ENCODE data around the gene CST3.

CST3 gene

DNA sequence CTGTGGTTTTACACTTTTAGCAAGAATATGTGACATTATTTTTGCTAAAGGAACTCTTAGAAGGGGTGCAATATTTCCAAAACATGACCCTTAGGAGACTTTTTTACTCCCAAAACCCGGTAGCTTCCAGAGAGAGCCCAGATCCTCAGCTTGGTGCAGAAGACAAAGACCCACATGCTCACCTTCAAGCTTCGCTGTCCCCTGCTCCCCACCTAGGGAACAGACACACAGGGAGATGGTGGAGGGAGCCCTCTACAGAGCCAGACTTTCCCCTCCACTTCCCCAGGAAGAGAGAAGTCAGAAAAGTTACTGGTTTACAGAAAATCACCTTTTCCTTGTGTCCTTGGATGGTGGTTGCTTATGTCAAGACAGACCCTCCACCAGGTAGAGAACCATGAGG is 46.1 kb upstream of the CST3 start:
- Histone ChIP-seq H2AFZ (ENCODE audit: low read depth) (no peak overlapping the region), H3K4me3 (IDR thresholded peaks at IDR 0.05; ENCODE audit: insufficient read depth, low read depth, low read length) (no peak overlapping the region), H3K27ac (no peak overlapping the region), H3K27me3 (ENCODE audit: insufficient read depth, low read depth) (no peaks in the 10 kb centered on the region), H4K20me1 (ENCODE audit: insufficient read depth) (no peaks in the 10 kb centered on the region), H3K36me3 (ENCODE audit: insufficient read depth) (no peaks in the 10 kb centered on the region), H3K9ac (no peak overlapping the region), H3K79me2 (ENCODE audit: insufficient read depth, low read depth) (no peaks in the 10 kb centered on the region), H3K4me1 (ENCODE audit: low read depth, poor library complexity, severe bottlenecking) (no peaks in the 10 kb centered on the region), H3K4me2 (no peak overlapping the region)
- TF ChIP-seq, protein P1, sequence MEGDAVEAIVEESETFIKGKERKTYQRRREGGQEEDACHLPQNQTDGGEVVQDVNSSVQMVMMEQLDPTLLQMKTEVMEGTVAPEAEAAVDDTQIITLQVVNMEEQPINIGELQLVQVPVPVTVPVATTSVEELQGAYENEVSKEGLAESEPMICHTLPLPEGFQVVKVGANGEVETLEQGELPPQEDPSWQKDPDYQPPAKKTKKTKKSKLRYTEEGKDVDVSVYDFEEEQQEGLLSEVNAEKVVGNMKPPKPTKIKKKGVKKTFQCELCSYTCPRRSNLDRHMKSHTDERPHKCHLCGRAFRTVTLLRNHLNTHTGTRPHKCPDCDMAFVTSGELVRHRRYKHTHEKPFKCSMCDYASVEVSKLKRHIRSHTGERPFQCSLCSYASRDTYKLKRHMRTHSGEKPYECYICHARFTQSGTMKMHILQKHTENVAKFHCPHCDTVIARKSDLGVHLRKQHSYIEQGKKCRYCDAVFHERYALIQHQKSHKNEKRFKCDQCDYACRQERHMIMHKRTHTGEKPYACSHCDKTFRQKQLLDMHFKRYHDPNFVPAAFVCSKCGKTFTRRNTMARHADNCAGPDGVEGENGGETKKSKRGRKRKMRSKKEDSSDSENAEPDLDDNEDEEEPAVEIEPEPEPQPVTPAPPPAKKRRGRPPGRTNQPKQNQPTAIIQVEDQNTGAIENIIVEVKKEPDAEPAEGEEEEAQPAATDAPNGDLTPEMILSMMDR (conservative IDR thresholded peaks at IDR 0.05; ENCODE audit: low read depth, low read length): no peak

DNA sequence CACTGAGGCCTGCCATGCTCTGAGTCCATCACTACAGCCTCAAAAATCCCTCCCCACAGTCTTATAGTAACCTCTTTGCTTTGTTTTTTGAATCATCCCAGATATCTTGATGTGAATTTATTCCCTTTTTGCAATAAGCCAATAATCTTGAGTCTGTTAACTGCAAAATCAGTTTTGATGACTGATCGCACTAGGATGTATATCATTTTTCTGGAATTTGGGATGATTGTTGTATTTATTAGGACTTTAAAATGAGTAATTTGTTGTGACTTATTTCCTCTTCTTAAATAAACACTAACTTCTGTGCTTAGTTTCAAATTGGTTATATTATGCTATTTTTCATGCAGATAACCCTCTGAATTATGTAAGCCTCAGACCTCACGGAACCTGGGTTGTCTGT is 45.5 kb upstream of the CST3 start:
- Histone ChIP-seq H3K79me2 (ENCODE audit: insufficient read depth, low read depth) (no peaks in the 10 kb centered on the region), H2AFZ (ENCODE audit: low read depth) (no peak overlapping the region), H4K20me1 (ENCODE audit: insufficient read depth) (no peaks in the 10 kb centered on the region), H3K27ac (no peak overlapping the region), H3K4me2 (no peak overlapping the region), H3K4me3 (IDR thresholded peaks at IDR 0.05; ENCODE audit: insufficient read depth, low read depth, low read length) (no peak overlapping the region), H3K36me3 (ENCODE audit: insufficient read depth) (no peaks in the 10 kb centered on the region), H3K4me1 (ENCODE audit: low read depth, poor library complexity, severe bottlenecking) (no peaks in the 10 kb centered on the region), H3K9ac (no peak overlapping the region), H3K27me3 (ENCODE audit: insufficient read depth, low read depth) (no peaks in the 10 kb centered on the region)
- TF ChIP-seq, protein P1 (conservative IDR thresholded peaks at IDR 0.05; ENCODE audit: low read depth, low read length): no peak

DNA sequence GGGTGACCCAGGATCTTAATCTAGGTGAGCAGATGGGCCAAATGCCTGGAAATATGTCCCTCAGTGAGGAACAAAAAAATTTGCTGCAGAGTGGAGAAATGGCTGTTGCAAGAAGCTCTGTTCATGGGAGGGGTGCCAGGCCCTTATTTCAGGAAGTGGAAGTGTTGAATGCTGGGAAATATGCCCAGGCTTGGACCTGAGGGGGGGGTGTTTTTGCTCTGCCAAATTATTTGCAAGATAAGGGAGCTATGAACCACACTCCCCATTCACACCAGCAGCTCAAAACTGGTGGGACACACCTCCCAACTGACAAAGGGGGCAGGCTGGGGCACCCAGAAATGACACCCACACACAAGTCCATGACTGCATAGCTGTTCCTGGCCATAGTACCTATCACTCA is 42.4 kb upstream of the CST3 start:
- Histone ChIP-seq H4K20me1 (ENCODE audit: insufficient read depth) (no peaks in the 10 kb centered on the region), H3K9ac (no peak overlapping the region), H3K4me3 (IDR thresholded peaks at IDR 0.05; ENCODE audit: insufficient read depth, low read depth, low read length) (no peak overlapping the region), H3K79me2 (ENCODE audit: insufficient read depth, low read depth) (no peaks in the 10 kb centered on the region), H3K27ac (no peak overlapping the region), H3K4me2 (no peak overlapping the region), H3K36me3 (ENCODE audit: insufficient read depth) (no peaks in the 10 kb centered on the region), H2AFZ (ENCODE audit: low read depth) (no peak overlapping the region), H3K27me3 (ENCODE audit: insufficient read depth, low read depth) (no peaks in the 10 kb centered on the region), H3K4me1 (ENCODE audit: low read depth, poor library complexity, severe bottlenecking) (no peaks in the 10 kb centered on the region)
- TF ChIP-seq, protein P1 (conservative IDR thresholded peaks at IDR 0.05; ENCODE audit: low read depth, low read length): no peak

DNA sequence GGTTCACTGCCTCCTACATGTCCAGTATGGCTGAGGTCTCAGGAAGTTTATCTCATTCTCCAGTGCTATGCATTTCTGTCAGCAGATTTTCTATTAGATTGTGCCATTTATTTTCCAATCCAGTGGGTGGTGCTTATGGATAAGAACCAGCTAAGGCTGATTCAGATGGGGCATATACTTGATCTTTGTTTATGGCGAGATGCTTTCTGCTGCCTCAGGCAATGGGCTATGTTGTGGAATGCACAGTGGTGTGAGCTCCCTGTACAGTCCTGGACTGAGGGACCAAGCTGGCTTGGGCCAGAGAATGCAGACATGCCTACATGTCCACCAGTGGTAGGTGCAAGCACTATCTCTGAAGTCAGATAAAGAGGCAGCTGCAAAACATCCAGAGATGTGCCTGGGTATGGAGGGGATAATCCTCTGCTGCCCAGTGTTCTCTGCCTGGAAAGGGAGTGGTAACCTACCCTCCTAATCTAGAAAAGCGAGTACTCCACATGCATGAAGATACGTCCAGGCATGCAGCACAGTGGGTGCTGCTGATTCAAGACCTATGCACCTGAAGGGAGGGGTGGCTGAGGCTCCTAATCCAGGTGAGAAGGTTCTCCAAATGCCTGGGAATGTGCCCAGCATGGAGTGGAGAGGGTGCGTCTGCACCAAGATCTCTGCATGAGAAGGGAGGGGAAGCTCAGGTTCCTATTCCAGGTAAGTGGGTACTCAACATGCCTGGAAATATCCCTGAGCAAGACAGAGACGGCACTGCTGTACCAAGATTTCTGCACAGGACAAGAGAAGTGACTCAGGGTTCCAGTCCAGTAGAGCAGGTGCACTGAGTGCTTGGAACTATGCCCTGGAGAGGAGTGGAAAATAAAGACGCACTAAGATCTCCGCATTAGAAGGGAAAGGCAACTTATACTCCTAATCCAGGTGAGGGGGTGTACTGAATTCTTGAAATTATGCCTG is 41.7 kb upstream of the CST3 start:
- Histone ChIP-seq H3K4me2 (no peak overlapping the region), H3K4me1 (ENCODE audit: low read depth, poor library complexity, severe bottlenecking) (no peaks in the 10 kb centered on the region), H3K9ac (no peak overlapping the region), H3K27ac (no peak overlapping the region), H3K79me2 (ENCODE audit: insufficient read depth, low read depth) (no peaks in the 10 kb centered on the region), H2AFZ (ENCODE audit: low read depth) (no peak overlapping the region), H4K20me1 (ENCODE audit: insufficient read depth) (no peaks in the 10 kb centered on the region), H3K4me3 (IDR thresholded peaks at IDR 0.05; ENCODE audit: insufficient read depth, low read depth, low read length) (no peak overlapping the region), H3K36me3 (ENCODE audit: insufficient read depth) (no peaks in the 10 kb centered on the region), H3K27me3 (ENCODE audit: insufficient read depth, low read depth) (no peaks in the 10 kb centered on the region)
- TF ChIP-seq, protein P1 (conservative IDR thresholded peaks at IDR 0.05; ENCODE audit: low read depth, low read length): no peak

Data from KMS-11 (cell line).